ENCODE results near the gene KRTAP5-2. TPM values are rescaled to one million over a fixed set of nuclear protein-coding genes. Genes with fewer than 3 reads are reported as not detected.

KRTAP5-2 gene
- total and polyA plus RNA-seq, 2 of the 4 experiments (the other 2 are of a cell fraction), result not detected

DNA sequence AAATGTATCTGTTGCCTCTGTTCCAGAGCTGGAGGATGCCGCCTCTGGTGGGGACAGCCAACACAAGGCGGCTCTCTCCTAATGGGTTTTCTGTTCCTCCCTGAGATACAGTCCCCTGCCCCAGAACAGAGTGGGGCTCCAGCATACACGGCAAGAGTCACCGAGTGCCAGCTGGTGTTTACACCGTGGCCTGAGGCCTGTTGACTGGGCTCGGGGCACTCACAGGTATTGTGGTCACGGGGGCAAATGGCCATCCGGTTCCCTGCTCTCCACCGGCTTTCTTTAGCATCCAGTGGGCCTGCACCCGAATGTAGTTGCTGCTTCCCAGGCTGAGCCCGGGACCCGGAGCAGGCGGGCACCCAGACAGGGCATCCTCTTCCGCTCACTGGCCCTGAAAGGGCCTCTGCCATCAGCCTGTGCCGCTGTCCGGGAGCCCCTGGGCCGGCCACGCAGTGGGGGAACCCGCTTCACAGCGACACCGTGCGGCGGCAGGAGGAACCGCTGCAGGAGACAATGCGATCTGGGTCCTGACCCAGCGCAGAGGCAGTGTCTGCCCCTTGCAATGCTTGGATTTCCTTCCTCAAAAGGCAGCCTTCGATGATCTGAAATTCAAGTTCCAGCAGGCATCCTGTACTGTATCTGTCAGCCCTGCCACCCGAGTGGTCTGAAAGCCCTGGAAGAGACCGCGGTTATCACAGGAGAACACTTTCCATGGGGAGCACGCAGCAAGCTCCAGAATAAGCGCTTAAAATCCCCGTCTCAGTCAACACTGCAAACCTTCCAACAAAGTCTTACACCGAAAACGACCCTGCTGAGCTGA lies 30.6 kb upstream of the KRTAP5-2 start:
- H3K4me1 ChIP-seq (ENCODE audit: control insufficient read depth, insufficient read depth, low read length), result no peaks in the 10 kb centered on the region
- no peak overlapping the region for H3K4me3 ChIP-seq (ENCODE audit: insufficient read depth, low read depth, low read length)
- H2AK9ac ChIP-seq (replicated peaks; ENCODE audit: low read depth, low read length, poor library complexity), result no peak overlapping the region
- H2BK20ac ChIP-seq (ENCODE audit: low read depth, low read length), result no peak overlapping the region
- H3K23ac ChIP-seq (ENCODE audit: low read depth, low read length), result no peak overlapping the region
- dilution Hi-C loops (cut with HindIII; ENCODE audit: low sequenced_read_pairs, unreplicated experiment), result no loop called here
- peak; percentile 9 for DNase-seq
- POLR2A ChIA-PET (ENCODE audit: unreplicated experiment), result no interaction called here
- in situ Hi-C loops (cut with MboI; ENCODE audit: low sequenced_read_pairs), result no loop called here
- no peak overlapping the region for H2BK5ac ChIP-seq (ENCODE audit: low read depth, low read length, poor library complexity, severe bottlenecking)
- H3K4ac ChIP-seq (ENCODE audit: low read depth, low read length), result no peak overlapping the region
- CTCF ChIA-PET, result interaction anchor here (1.3 kb wide), 1 partner anchor 34 kb away, joined by 4 read pairs; no protein-coding TSS in a partner anchor
- H2BK120ac ChIP-seq (ENCODE audit: low read depth, low read length), result no peak overlapping the region
- no peak overlapping the region for H3K14ac ChIP-seq (replicated peaks; ENCODE audit: low read depth, low read length)
- H2AK5ac ChIP-seq (ENCODE audit: low read depth, low read length), result no peak overlapping the region
- peak; percentile 99 for ATAC-seq (ENCODE audit: low read depth)
- intact Hi-C loops (cut with micrococcal nuclease), result loop anchor here (2.0 kb wide), 1 partner anchor 82 kb away; no protein-coding TSS in a partner anchor
- no peaks in the 10 kb centered on the region for H3K36me3 ChIP-seq (ENCODE audit: control insufficient read depth, insufficient read depth, low read length)
- H2BK15ac ChIP-seq (ENCODE audit: low read depth, low read length), result no peak overlapping the region
- no peak overlapping the region for H4K5ac ChIP-seq (ENCODE audit: low read depth, low read length)
- H3K79me1 ChIP-seq (ENCODE audit: low read depth in 1 of 2, low read length in 2 of 2), result no peaks in the 10 kb centered on the region
- H3K18ac ChIP-seq (ENCODE audit: low read depth, low read length), result no peak overlapping the region
- H2AFZ ChIP-seq (replicated peaks; ENCODE audit: low read length, poor library complexity), result peak overlapping the region; percentile 9
- H4K91ac ChIP-seq (ENCODE audit: insufficient read depth, low read depth, low read length), result no peak overlapping the region
- H3K27me3 ChIP-seq (ENCODE audit: control insufficient read depth, insufficient read depth, low read length), result peaks cover 63% of the 10 kb centered on the region
- no peaks in the 10 kb centered on the region for H3K9me3 ChIP-seq (ENCODE audit: control insufficient read depth, insufficient read depth, low read length)
- no peak overlapping the region for H3K27ac ChIP-seq (ENCODE audit: insufficient read depth, low read length)
- H3K4me2 ChIP-seq (ENCODE audit: low read depth, low read length), result no peak overlapping the region
- H3K9me1 ChIP-seq (ENCODE audit: insufficient read depth, low read length), result no peaks in the 10 kb centered on the region
- H4K8ac ChIP-seq (ENCODE audit: low read depth in 2 of 2, low read length in 2 of 2), result no peak overlapping the region
- no peak overlapping the region for H3K9ac ChIP-seq (ENCODE audit: low read depth, low read length)
- no TSS peak for BruUV-seq (replicated peaks)
- H3K56ac ChIP-seq (ENCODE audit: extremely low read depth, insufficient read depth, low read length), result no peak overlapping the region
- 33% methylated on average over 15 of the region's 35 CpGs; no CpG with 5 or more reads in 1 of the 2 experiments for WGBS, 2 experiments (ENCODE audit: extremely low coverage in 2 of 2, insufficient read length in 1 of 2)
- TF ChIP-seq SMC3 (IDR thresholded peaks at IDR 0.05; ENCODE audit: low read depth, low read length) (peak; percentile 58), CEBPB (IDR thresholded peaks at IDR 0.05; ENCODE audit: low read depth, low read length) (no peak), CTCF (conservative IDR thresholded peaks at IDR 0.05; ENCODE audit: low read depth, low read length) (peak; percentile 76), RAD21 (IDR thresholded peaks at IDR 0.05; ENCODE audit: low read length) (peak; percentile 67)
- no peaks in the 10 kb centered on the region; the same call in 1 of the 2 replicates for H4K20me1 ChIP-seq (ENCODE audit: insufficient read depth, low read length)
